Fibroblast of the conjunctiva (primary cell): ENCODE measurements around the gene RNF11.
"Not testable (repeated sequence)": the region's sequence is repeated elsewhere in the genome, so short reads cannot be mapped to it uniquely, and the experiment has no call there.

Experiments used
- DNase-seq: peaks from one replicate; pipeline ENCODE4 v3.0.0-alpha.2; 2010; ENCODE audit warnings: low read depth

Gene RNF11

GRCh38 chr1:51235673-51236530 lies at the start of gene RNF11:
Gene RNF11 (plus strand): TSS chr1:51236273. CDS start chr1:51236757, 484 bp downstream.
- peak; percentile 80 for DNase-seq

- no peak for DNase-seq
These were observed 47.8 kb upstream of the RNF11 start for GRCh38 chr1:51188230-51188629.

- DNase-seq, result peak; percentile 73
These were observed 46.5 kb upstream of the RNF11 start for GRCh38 chr1:51189421-51190073.

- no peak for DNase-seq
These were observed 45.1 kb upstream of the RNF11 start for GRCh38 chr1:51190961-51191360.

GRCh38 chr1:51192213-51192843 lies 43.7 kb upstream of the RNF11 start:
- peak; percentile 71 for DNase-seq

- DNase-seq, result no peak
These were observed 42.5 kb upstream of the RNF11 start for GRCh38 chr1:51193564-51193963.

GRCh38 chr1:51203121-51203873 lies 32.8 kb upstream of the RNF11 start:
- no peak for DNase-seq

GRCh38 chr1:51203874-51204245 lies 32.2 kb upstream of the RNF11 start:
- no peak for DNase-seq

GRCh38 chr1:51210055-51210454 lies 26.0 kb upstream of the RNF11 start:
- no peak for DNase-seq

GRCh38 chr1:51210676-51211075 lies 25.4 kb upstream of the RNF11 start:
- no peak for DNase-seq

- peak; percentile 48 for DNase-seq
These were observed 21.4 kb upstream of the RNF11 start for GRCh38 chr1:51214615-51215131.

GRCh38 chr1:51215169-51215568 lies 20.9 kb upstream of the RNF11 start:
- no peak for DNase-seq

- DNase-seq, result no peak
These were observed 19.4 kb upstream of the RNF11 start for GRCh38 chr1:51216631-51217030.

- DNase-seq, result no peak
These were observed 19.0 kb upstream of the RNF11 start for GRCh38 chr1:51217101-51217500.

GRCh38 chr1:51218570-51218969 lies 17.5 kb upstream of the RNF11 start:
- DNase-seq, result no peak

- DNase-seq, result no peak
These were observed 17.1 kb upstream of the RNF11 start for GRCh38 chr1:51219022-51219421.

- DNase-seq, result not testable (repeated sequence)
These were observed 14.5 kb upstream of the RNF11 start for GRCh38 chr1:51221529-51221928.

- DNase-seq, result no peak
These were observed 13.8 kb upstream of the RNF11 start for GRCh38 chr1:51222136-51222787.

- DNase-seq, result no peak
These were observed 13.3 kb upstream of the RNF11 start for GRCh38 chr1:51222809-51223208.

GRCh38 chr1:51224255-51224654 lies 11.8 kb upstream of the RNF11 start:
- DNase-seq, result no peak

- not testable (repeated sequence) for DNase-seq
These were observed 8.7 kb upstream of the RNF11 start for GRCh38 chr1:51227231-51227960.
